GM19035 (cell line): ENCODE results near the gene AUTS2.

ENCODE experiments used
- ATAC-seq: cut with Tn5 transposase; IDR thresholded peaks from one replicate; pipeline ENCODE4 v1.9.1; 2021; ENCODE audit not compliant: unreplicated experiment

The AUTS2 gene

DNA sequence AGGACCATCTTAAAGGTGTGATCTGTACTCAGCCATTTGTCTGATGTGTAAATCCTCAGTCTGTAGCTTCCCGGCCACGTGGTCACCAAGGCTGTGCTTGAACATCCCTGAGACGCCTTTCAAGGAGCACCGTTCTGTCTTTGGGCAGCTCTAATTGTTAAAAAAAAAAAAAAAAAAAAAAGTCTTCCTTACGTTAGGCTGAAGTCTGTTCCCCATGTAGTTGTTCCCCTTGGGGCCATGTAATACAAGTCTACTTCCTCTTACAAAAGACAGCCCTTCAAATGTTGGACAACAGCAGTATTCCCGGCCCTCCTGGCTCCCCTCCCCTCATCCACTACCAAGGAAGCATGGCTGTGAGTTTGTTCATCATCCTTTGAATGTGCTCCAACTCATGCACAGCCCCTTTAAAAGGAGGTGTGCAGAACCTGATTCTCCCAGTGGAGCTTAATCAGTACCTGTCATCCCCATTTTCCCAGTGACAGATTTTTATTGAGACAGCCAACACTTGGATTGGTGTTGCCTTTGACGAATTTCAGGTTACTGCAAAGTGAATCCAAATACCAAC is 1141.5 kb downstream of the AUTS2 start:
- ATAC-seq: no peak

DNA sequence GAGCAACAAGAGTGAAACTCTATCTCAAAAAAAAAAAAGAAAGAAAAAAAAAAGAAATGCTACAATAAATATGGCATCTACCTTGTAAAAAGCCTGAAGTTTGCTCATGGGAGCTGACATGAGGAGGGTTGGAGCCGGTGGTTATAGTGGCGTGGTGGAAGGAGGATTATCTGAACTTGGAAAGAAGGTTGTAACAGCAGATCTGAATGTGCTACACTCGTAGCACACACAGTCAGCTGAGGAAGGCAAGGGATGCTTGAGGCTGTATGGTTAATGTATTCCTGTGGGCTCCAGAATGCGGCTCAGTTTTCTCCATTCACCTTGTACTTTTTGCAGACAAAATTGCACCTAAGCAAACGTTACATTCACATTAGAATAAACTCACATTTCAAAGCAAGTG is 1143.4 kb downstream of the AUTS2 start:
- ATAC-seq: no peak

DNA sequence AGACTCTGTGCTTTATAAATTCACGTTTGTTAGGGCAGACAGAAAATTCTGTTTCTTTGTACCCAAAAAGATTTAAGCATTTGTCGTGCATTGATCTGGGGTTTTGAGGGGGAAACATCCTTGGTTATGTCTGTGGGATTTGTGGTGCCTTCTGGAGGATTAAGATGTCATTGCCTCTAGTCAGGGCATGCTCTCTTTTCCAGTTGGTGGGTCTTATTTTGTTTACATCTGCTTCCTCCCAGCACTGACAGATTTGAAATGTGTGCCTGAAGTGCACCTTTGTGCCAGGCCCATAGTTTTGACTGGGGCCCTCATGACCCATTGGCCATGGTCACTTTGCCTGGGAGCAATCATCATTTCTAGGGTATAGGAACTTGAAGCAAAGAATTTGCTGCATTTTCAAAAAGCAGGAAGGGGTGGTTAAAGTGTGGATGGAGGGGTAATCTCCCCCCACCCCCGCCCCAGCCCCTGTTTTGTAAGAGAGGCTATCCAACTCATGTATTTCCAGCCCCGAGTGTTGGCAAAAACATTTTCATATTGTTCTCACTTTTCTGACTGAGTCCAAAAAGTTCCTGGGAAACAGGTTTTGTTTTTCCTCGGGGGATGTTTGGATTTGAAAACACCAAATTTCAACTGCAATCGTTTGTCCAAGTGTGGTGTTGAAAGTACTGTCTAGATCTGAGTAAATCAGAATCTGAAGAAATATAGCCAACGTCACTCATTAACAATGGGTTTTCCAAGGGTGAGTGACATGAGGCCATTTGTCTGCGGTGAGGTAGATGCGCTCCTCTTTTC is 1145.5 kb downstream of the AUTS2 start:
- no peak for ATAC-seq

DNA sequence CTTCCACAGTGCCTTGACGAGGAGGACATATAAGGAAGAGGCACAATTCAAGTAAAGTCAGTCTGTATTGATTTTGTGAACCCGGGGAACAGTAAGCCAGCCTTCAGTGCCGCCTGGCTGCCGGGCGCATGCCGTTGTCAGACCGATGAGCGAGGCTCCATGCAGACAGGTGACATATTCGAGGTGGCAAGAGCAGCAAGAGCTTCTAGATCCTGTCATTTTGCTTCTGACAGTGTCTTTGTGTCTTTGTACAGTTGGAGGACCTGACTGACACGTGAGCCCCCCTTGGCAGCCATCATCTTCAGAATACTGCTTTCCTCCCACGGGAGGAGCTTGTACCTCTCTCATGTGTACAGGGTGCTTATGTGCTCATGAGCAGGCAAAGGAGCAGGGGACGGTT is 1146.2 kb downstream of the AUTS2 start:
- ATAC-seq: no peak

DNA sequence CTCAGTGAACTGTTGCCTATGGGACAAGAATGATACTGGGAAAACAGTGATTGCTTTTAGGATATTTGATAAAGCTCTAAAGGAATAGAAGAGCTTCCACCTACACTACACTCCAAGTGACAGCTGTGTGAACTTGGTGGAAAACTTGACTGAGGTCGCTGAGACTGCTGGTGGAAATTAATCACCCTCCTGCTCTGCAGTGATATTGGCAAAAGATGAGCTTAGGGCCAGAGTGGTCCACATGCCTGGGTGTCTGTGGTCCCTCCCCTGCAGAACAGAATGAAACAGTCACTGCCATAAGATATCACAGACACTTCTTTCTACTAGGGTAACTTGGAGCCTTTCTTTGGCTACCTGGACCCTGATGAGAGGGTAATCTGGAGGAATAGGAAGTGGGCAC is 1151.6 kb downstream of the AUTS2 start:
- ATAC-seq: no peak

DNA sequence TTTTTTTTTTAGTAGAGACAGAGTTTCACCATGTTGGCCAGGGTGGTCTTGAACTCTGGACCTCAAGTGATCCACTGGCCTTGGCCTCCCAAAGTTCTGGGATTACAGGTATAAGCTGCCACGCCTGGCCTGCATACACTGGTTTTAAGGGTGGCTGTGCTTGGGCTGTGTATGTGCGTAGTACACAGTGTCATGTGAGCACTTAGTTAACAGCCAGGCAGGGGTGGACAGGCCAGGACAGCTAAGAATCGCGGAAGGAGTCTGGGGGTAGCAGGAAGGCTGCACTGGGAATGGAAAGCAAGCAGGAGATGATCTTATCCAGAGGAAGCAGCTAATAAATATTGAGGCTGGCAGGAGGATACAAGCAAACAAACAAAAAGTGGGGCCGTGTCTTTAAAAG is 1153.6 kb downstream of the AUTS2 start:
- ATAC-seq: no peak

DNA sequence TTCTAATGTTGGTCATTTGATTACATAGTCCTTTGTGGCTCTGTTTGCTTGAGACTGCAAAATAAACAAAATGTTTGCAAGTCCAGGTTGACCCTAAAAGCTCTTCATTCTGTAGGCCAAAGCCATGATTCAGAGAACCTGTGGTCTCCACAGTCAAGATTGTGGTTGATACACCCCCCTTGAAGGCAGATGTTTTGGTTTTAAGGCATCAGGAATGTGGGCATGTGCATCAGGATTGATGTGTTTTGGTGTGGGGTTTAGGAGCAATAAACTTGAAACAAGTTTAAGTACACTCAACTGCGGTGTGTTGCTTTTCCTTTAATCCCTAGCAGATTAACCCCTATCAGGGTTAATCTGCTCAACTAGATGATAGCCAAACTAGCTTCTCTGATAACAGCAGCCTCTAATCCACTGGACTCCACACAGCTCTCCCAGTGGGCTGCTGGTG is 1154.5 kb downstream of the AUTS2 start:
- ATAC-seq: no peak

DNA sequence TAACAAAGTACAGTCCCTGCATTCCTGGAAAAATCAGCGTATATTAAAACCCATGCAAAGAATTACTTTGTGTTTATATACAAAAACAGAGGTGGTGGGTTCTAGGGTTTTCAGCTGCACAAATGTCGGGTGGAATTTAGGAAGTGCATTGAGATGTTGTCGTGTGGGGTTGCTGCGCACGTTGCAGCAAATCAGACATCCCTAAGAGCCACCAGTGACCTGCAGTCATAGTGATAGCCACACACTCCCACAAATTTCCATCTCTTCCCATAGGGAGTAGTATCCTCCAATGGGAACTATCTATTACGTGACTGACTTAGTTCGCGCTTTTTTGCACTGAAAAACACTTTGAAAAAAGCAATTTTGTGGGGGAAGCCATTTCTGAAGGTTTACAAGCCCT is 1158.5 kb downstream of the AUTS2 start:
- no peak for ATAC-seq

DNA sequence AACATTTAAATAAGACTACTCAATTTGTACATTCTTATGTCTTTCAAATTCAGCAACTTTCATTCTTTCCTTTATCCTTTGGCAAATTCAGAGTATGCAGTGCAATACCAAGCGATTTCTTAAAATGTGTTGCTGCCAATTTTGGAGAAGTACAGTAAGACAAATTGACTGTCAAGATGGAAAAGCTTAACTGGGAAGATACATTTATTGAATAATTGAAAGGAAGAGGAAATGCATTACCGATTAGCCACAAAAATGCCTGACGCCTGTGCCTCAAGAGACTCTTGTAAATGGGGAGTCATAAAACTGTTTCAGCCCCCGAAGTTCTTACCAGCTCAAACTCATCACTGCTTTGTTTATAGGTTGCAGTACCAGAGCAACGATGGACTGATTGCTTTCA is 1160.4 kb downstream of the AUTS2 start:
- ATAC-seq: no peak

DNA sequence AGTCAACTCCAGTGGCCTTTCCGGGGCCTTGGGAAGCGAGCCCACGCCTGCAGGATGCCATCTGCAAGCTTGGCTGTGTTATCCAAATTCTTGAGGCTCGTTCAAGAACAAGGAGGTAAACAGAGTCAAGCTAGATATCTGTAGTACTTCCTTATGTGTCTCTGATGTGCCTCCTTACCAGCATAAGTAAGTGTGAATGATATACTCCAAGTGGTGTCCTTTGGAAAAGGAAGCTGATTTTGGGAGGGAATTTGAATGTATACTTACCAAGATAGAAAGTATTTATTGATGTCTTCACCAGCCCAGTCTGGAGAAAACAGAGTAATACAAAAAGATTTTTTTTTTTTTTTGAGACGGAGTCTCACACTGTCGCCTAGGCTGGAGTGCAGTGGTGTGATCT is 1161.4 kb downstream of the AUTS2 start:
- no peak for ATAC-seq

DNA sequence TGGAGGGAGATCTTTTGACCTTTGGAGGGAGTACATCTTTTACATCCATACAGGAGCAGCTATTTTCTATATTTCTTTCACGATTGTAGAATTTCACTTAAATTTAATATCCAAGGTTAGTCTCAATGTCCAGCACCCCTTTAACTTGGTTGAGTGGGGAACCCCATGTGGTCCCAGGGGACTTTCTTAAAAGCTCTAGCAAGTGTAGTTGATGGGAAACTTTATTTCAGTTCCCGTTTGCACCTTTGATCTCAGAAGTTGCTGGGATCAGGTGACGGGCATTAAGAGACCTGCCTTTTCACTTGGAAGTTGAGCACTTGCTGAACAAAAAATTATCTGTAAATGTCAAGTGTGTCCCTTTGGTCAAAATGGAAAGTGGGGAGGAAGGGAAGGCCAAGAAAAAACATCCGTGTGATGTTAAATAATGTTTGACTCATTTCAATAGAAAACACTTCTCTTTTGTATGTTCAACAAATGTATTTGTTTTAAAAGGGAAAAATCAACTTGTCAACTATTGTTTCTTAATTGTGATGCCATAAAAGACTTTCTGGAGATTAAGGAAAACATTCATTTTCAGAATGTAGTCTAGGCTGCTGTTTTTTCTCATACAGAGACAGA is 1163.5 kb downstream of the AUTS2 start:
- peak; percentile 37 for ATAC-seq

DNA sequence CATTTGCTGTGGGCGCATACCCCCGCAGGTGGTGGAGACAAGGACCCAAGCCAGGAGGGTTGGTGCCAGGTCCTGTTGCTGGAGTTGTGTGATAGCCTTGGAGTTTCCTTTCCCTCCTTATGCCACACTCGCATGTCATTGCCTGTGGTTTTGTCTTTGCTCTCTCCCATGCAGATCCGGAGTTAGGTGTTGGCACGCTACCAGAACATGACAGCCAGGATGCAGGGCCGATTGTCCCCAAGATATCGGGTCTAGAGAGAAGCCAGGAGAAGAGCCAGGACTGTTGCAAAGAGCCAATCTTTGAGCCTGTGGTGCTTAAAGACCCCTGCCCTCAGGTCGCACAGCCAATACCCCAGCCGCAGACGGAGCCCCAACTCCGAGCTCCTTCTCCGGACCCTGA is 1164.4 kb downstream of the AUTS2 start:
- ATAC-seq: no peak

DNA sequence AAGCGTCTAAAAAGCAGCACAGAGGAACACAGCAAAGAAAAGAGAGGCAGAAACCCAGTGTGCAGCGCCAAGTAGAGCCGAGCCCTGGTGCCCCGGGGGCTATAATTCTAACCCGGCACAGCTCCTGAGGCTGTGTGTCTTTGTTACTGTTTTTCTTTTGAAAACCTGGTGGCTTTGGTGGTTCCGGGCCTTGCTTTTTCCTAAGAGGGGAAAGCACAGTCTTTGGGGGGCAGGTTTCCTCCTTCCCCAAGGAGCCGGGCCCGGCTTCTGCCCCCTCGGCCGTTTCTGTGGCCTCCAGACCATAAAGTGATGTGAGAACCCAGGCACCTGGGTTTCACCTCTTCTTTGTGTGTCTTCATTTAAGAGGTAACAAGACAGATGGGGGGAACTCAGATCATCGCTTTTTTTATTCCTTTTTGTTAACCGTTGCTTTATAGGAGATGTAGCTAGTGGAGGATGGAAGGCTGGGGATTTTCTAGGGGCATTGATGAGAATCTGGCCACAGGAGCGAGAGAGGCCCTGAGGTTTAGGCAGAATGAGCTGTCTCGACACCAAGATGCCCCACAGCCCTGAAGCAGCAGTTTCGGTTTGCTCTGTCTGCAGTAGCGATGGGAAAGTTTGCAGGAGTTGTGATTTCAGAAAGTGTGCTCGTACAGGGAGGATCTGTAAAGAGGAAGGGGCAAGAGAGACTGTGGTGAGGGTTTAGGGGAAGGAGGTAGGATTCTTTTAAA is 1165.9 kb downstream of the AUTS2 start:
- peak; percentile 87 for ATAC-seq

DNA sequence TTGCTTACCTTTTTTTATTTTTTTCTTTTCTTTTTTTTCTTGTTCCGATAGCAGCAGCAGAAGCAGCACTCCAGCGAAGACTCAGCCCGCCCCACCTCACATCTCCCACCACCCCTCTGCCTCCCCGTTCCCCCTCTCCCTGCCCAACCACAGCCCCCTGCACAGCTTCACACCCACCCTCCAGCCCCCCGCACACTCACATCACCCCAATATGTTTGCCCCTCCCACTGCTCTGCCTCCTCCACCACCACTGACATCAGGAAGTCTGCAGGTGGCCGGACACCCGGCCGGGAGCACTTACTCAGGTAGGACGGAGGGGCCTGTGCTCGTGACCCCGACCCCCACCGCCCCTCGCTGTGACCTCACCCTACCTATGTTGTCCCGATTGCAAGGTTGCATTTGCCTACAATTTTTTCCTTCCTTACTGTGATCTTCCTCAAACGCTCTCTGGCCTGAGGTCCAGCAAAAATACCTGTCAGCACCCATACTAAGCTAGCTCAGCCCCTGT is 1166.5 kb downstream of the AUTS2 start:
- ATAC-seq: no peak

DNA sequence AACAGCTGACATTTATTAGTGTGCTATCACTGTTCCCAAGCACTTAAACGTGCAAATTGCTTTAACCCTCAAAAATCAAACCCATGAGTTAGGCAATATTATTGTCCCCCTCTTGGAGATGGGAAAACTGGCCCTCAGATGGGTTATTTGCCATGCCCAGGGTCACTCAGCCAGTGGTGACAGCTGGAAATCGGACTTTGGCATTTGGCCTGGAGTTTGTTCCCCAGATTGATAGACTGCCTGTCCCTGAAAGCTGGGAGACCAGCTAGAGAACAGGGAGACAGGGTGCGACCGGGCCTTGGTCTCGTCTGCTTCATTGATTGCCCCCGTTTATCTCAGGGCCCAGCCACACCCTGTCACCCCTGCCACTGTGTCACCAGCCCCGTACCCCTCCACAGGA is 1167.4 kb downstream of the AUTS2 start:
- ATAC-seq: no peak

DNA sequence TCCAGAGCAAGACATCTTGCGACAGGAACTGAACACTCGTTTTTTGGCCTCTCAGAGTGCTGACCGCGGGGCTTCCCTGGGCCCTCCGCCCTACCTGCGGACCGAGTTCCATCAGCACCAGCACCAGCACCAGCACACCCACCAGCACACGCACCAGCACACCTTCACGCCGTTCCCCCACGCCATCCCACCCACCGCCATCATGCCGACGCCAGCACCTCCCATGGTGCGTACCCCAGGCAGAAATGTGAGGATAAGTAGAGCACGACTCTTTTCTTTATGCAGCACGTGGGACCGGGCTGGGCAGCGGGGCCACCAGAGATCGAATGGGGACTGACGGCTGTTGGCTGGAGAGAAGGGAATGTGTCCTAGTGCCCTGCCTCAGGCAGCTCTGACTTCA is 1167.8 kb downstream of the AUTS2 start:
- no peak for ATAC-seq

DNA sequence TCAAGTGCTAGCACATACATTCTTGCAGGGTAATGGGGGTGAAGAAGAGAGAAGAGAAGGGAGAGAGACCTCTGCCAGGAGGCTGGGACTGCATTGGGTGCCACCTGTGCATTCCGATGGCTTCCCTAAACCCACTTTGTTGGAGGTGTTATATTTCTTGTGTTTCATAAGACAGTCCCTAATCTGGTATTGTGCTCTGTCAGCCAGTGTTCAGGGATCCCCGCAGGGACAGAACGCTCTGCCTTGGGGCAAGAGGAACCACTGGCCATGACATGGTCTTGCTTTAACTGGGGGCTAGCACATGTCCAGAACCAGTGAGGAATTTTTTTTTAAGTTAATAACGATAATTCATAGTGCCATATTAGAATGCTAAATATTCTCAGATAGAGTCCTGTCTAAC is 1168.4 kb downstream of the AUTS2 start:
- no peak for ATAC-seq

DNA sequence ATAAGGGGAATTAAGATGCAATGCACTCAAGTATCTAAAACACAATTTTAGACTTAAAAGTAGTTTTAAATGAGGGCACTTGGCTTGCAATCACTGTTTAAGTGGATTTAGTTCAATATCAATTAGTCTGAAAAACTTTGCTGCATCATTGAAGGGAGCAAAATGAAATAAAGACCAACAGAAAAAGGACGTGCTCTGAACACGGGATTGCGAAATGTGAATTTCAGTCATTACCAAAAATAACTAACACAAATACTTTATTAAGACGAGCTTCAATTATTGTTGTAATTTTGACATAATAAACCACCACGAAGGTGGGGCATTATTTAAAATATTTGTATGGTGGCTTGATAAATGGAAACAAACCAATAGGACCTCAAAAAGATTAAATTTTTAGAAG is 1171.9 kb downstream of the AUTS2 start:
- no peak for ATAC-seq

DNA sequence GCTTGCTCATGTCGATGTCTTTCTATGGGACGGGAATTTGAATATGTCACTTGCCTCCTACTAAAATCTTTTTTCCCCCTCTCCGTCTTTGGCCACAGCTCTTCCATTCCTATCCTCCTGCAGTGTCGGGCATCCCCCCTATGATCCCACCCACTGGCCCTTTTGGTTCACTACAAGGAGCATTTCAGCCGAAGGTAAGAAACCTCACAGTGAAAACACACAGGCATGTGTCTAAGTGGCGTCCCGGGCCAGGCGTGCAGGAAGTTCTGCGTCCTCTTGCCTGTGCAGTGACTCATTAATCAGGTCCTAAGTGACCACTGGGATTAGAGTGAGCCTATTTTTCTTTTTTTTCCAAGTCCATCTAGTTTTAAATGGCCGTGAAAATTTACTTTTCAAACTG is 1173.2 kb downstream of the AUTS2 start:
- ATAC-seq: no peak

DNA sequence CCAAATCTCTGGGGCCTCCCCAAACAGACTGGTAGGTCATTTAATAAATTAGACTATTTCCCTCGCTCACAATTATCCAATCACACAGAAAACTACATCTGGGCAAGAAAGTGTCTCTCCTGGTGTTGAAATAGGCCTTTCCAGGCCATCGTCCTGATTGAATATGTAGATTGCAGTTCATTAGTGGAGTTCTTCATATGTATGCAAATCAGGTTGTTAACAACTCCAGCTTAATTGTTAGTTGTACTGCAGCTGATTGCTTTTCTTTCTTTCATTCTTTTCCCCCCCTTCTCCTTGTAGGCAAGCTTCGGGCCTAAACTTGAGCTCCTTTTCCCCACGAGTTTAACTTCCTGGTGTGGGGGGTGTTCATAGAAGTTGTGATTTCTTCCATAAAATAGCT is 1174.6 kb downstream of the AUTS2 start:
- no peak for ATAC-seq

DNA sequence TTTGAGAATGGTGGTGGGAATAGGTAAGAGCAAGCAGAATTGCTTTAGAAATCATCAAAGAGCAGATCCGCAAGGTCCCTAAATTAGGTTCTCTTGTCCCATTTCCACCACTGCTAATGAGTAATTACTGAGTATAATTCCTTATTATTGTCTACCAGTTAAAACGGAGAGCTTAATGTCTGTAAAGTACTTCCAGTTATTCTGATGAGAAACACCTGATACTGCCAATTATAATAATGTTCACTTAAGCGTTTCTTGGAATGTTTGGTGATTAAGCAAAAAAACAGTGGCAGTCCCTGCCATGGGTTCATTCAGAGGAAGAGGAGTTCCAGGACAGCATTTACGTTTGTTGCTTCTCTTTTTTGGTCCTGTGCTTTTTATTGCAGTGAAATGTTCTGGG is 1175.1 kb downstream of the AUTS2 start:
- no peak for ATAC-seq
